Neural cell (in vitro differentiated cells): Measurements from ENCODE around the gene SDC4. TPM values are rescaled to one million over a fixed set of nuclear protein-coding genes. Genes with fewer than 3 reads are reported as not detected.

Source experiments
- H2AFZ ChIP-seq: fragments of 200-600, 300-800 bp; sonication (generic), shearing (Covaris generic); 2 replicates; pipeline ENCODE4 v1.6.0; 2014; ENCODE audit warnings: low read depth, mild to moderate bottlenecking, antibody characterized with exemption, low read length, moderate library complexity
- H3F3A ChIP-seq: fragments of 200-600 bp; shearing (Covaris generic); 2 replicates; pipeline ENCODE4 v1.6.1; 2016; ENCODE audit warnings: mild to moderate bottlenecking, moderate library complexity, mixed read lengths, antibody characterized with exemption, low read length; ENCODE audit not compliant: insufficient read depth, poor library complexity, severe bottlenecking
- H3K27ac ChIP-seq: fragments of 200-600, 300-800 bp; sonication (generic), shearing (Covaris generic); 2 replicates; pipeline ENCODE4 v1.5.1; 2014; ENCODE audit warnings: mild to moderate bottlenecking, low read length, moderate library complexity
- H3K27me3 ChIP-seq: fragments of 300-800, 200-600 bp; sonication (generic), shearing (Covaris generic); 2 replicates; pipeline ENCODE4 v1.6.0; 2014; ENCODE audit warnings: mild to moderate bottlenecking, low read depth, low read length, moderate library complexity; ENCODE audit not compliant: insufficient read depth
- H3K36me3 ChIP-seq: fragments of 300-800, 200-600 bp; sonication (generic), shearing (Covaris generic); 2 replicates; pipeline ENCODE4 v1.5.1; 2014; ENCODE audit warnings: mild to moderate bottlenecking, antibody characterized with exemption, low read length, moderate library complexity; ENCODE audit not compliant: insufficient read depth
- H3K4me2 ChIP-seq: fragments of 300-800, 200-600 bp; sonication (generic), shearing (Covaris generic); 2 replicates; pipeline ENCODE4 v1.6.0; 2014; ENCODE audit warnings: mild to moderate bottlenecking, low read length
- H3K4me3 ChIP-seq: fragments of 300-800, 200-600 bp; sonication (generic), shearing (Covaris generic); 2 replicates; pipeline ENCODE4 v1.5.1; 2014; ENCODE audit warnings: mild to moderate bottlenecking, low read length, moderate library complexity
- H3K79me2 ChIP-seq: fragments of 200-600 bp; shearing (Covaris generic); replicated peaks from 2 replicates; pipeline ENCODE4 v1.6.0; 2014; ENCODE audit warnings: mild to moderate bottlenecking, low read length, moderate library complexity; ENCODE audit not compliant: insufficient read depth
- H3K9ac ChIP-seq: fragments of 300-800, 200-600 bp; sonication (generic), shearing (Covaris generic); 2 replicates; pipeline ENCODE4 v1.6.1; 2016; ENCODE audit warnings: mild to moderate bottlenecking, low read length, mixed read lengths
- H3K9me2 ChIP-seq: fragments of 200-600 bp; shearing (Covaris generic); 2 replicates; pipeline ENCODE4 v1.6.1; 2016; ENCODE audit warnings: mild to moderate bottlenecking, low read length, mixed read lengths; ENCODE audit not compliant: insufficient read depth
- H3K9me3 ChIP-seq: fragments of 200-600, 300-800 bp; sonication (generic), shearing (Covaris generic); 2 replicates; pipeline ENCODE4 v1.6.1; 2016; ENCODE audit warnings: mild to moderate bottlenecking, mixed run types, low read length, moderate library complexity, mixed read lengths
- H4K20me1 ChIP-seq: fragments of 200-600 bp; shearing (Covaris generic); 2 replicates; pipeline ENCODE4 v1.6.1; 2016; ENCODE audit warnings: mild to moderate bottlenecking, mixed run types; ENCODE audit not compliant: insufficient read depth
- EP300 ChIP-seq: fragments of 450-650 bp; conservative IDR thresholded peaks from 2 replicates; pipeline ENCODE4 v1.6.1; 2014; ENCODE audit warnings: antibody characterized with exemption, mild to moderate bottlenecking, moderate library complexity; ENCODE audit not compliant: poor library complexity, severe bottlenecking
- EZH2 ChIP-seq: fragments of 200-600, 300-800 bp; shearing (Covaris generic), sonication (generic); IDR thresholded peaks from 2 replicates; pipeline ENCODE4 v1.6.1; 2014; ENCODE audit warnings: antibody characterized with exemption, low read length, borderline replicate concordance, mild to moderate bottlenecking; ENCODE audit not compliant: insufficient read depth, poor library complexity, severe bottlenecking
- MXI1 ChIP-seq: fragments of 450-650 bp; conservative IDR thresholded peaks from 2 replicates; pipeline ENCODE4 v1.6.1; 2014; ENCODE audit warnings: antibody characterized with exemption, mild to moderate bottlenecking; ENCODE audit not compliant: poor library complexity, severe bottlenecking
- POLR2AphosphoS5 ChIP-seq: IDR thresholded peaks from 2 replicates; pipeline ENCODE4 v1.6.1; 2012
- RAD21 ChIP-seq: fragments of 450-650 bp; conservative IDR thresholded peaks from 2 replicates; pipeline ENCODE4 v1.6.1; 2014; ENCODE audit warnings: antibody characterized with exemption, mild to moderate bottlenecking, moderate library complexity
- SMC3 ChIP-seq: fragments of 450-650 bp; conservative IDR thresholded peaks from 2 replicates; pipeline ENCODE4 v1.6.1; 2014; ENCODE audit warnings: antibody characterized with exemption, mild to moderate bottlenecking, moderate library complexity; ENCODE audit not compliant: poor library complexity
- TAF1 ChIP-seq: IDR thresholded peaks from 2 replicates; pipeline ENCODE4 v1.6.1; 2012; ENCODE audit warnings: low read depth
- polyA plus RNA-seq: library from polyadenylated mRNA; depleted of rRNA; stranded (reverse); fragments of >200 nt; gene quantifications from 2 replicates; pipeline ENCODE4 v1.2.3, GENCODE V29; 2014
- TF ChIP-seq, protein P1 (sequence below): fragments of 450-650 bp; IDR thresholded peaks from 2 replicates; pipeline ENCODE4 v1.5.1; 2014; ENCODE audit warnings: antibody characterized with exemption, mild to moderate bottlenecking, moderate library complexity; ENCODE audit not compliant: poor library complexity, severe bottlenecking
- TF ChIP-seq, protein P2 (sequence below): IDR thresholded peaks from 2 replicates; pipeline ENCODE4 v1.6.1; 2012; ENCODE audit warnings: borderline replicate concordance

Gene SDC4
- polyA plus RNA-seq, 1 donor from 2014 or later = not detected

GRCh38 chr20:45336530-45337366, 11.5 kb downstream of the SDC4 start:
- Histone ChIP-seq H3K9me2 (no peaks in the 10 kb centered on the region), H3K4me3 (no peak overlapping the region), H3K4me2 (no peak overlapping the region), H4K20me1 (no peaks in the 10 kb centered on the region), H3K79me2 (no peaks in the 10 kb centered on the region), H3K36me3 (no peaks in the 10 kb centered on the region), H3F3A (no peaks in the 10 kb centered on the region), H2AFZ (no peak overlapping the region), H3K9me3 (no peaks in the 10 kb centered on the region), H3K27ac (no peak overlapping the region), H3K9ac (no peak overlapping the region), H3K27me3 (no peaks in the 10 kb centered on the region)
- TF ChIP-seq, protein P1, sequence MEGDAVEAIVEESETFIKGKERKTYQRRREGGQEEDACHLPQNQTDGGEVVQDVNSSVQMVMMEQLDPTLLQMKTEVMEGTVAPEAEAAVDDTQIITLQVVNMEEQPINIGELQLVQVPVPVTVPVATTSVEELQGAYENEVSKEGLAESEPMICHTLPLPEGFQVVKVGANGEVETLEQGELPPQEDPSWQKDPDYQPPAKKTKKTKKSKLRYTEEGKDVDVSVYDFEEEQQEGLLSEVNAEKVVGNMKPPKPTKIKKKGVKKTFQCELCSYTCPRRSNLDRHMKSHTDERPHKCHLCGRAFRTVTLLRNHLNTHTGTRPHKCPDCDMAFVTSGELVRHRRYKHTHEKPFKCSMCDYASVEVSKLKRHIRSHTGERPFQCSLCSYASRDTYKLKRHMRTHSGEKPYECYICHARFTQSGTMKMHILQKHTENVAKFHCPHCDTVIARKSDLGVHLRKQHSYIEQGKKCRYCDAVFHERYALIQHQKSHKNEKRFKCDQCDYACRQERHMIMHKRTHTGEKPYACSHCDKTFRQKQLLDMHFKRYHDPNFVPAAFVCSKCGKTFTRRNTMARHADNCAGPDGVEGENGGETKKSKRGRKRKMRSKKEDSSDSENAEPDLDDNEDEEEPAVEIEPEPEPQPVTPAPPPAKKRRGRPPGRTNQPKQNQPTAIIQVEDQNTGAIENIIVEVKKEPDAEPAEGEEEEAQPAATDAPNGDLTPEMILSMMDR = no peak
- TF ChIP-seq MXI1 = no peak

DNA sequence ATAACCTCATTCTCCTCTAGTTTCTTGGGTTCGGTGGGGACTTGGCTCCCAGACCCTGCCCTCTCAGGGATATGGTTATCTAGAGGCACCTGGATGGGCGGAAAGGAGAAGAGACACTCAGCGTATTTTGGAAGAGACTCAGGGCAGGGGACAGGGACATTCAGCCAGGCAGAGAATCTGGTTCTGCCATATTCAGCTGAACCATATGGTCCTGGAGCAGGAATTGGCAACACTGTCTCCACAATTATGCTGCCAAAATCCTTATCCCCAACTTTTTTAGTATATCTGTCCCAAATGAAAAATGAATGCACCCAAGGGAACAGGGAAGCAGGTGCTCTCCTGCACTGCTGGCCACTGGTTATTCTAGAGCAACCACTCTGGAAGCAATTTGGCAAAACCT, 17.7 kb downstream of the SDC4 start:
- Histone ChIP-seq H3K27me3 (no peaks in the 10 kb centered on the region), H4K20me1 (no peaks in the 10 kb centered on the region), H3K9me3 (no peaks in the 10 kb centered on the region), H3K9me2 (no peaks in the 10 kb centered on the region), H3K79me2 (no peaks in the 10 kb centered on the region), H3K4me2 (no peak overlapping the region), H3F3A (no peaks in the 10 kb centered on the region), H3K27ac (no peak overlapping the region), H2AFZ (no peak overlapping the region), H3K4me3 (no peak overlapping the region), H3K36me3 (no peaks in the 10 kb centered on the region), H3K9ac (no peak overlapping the region)
- TF ChIP-seq, protein P2, sequence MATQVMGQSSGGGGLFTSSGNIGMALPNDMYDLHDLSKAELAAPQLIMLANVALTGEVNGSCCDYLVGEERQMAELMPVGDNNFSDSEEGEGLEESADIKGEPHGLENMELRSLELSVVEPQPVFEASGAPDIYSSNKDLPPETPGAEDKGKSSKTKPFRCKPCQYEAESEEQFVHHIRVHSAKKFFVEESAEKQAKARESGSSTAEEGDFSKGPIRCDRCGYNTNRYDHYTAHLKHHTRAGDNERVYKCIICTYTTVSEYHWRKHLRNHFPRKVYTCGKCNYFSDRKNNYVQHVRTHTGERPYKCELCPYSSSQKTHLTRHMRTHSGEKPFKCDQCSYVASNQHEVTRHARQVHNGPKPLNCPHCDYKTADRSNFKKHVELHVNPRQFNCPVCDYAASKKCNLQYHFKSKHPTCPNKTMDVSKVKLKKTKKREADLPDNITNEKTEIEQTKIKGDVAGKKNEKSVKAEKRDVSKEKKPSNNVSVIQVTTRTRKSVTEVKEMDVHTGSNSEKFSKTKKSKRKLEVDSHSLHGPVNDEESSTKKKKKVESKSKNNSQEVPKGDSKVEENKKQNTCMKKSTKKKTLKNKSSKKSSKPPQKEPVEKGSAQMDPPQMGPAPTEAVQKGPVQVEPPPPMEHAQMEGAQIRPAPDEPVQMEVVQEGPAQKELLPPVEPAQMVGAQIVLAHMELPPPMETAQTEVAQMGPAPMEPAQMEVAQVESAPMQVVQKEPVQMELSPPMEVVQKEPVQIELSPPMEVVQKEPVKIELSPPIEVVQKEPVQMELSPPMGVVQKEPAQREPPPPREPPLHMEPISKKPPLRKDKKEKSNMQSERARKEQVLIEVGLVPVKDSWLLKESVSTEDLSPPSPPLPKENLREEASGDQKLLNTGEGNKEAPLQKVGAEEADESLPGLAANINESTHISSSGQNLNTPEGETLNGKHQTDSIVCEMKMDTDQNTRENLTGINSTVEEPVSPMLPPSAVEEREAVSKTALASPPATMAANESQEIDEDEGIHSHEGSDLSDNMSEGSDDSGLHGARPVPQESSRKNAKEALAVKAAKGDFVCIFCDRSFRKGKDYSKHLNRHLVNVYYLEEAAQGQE = no peak
- no peak for TF ChIP-seq EP300
- no peak for TF ChIP-seq TAF1
- TF ChIP-seq, protein P1 = no peak
- no peak for TF ChIP-seq RAD21
- TF ChIP-seq POLR2AphosphoS5 = no peak
- no peak for TF ChIP-seq SMC3
- no peak for TF ChIP-seq MXI1
- TF ChIP-seq EZH2 = no peak
